HepG2 (cell line): ENCODE results near the gene HSPB6. TPM values are rescaled to one million over a fixed set of nuclear protein-coding genes. Genes with fewer than 3 reads are reported as not detected.

ENCODE experiments used
- AHR ChIP-seq: IDR thresholded peaks from 2 replicates; pipeline ENCODE4 v1.6.1; 2018; ENCODE audit warnings: missing genetic modification reagents, missing compliant biosample characterization
- AKNA ChIP-seq: sonication (generic); formaldehyde crosslinking; IDR thresholded peaks from 2 replicates; pipeline ENCODE4 v1.4.0; 2020; ENCODE audit warnings: missing genetic modification reagents, borderline replicate concordance
- EHMT2 ChIP-seq: fragments of 200-600 bp; sonication (generic); IDR thresholded peaks from 2 replicates; pipeline ENCODE4 v1.7.0; 2017; ENCODE audit warnings: antibody characterized with exemption, low read depth, low read length, borderline replicate concordance
- HNRNPK ChIP-seq: fragments of 200-400 bp; formaldehyde crosslinking; IDR thresholded peaks from 2 replicates; pipeline ENCODE4 v1.6.1; 2018; ENCODE audit warnings: low read length, low read depth, moderate library complexity, mild to moderate bottlenecking; ENCODE audit not compliant: poor library complexity, severe bottlenecking
- IRF9 ChIP-seq: sonication (generic); formaldehyde crosslinking; IDR thresholded peaks from 2 replicates; pipeline ENCODE4 v1.8.0; 2022; ENCODE audit warnings: missing genetic modification reagents, mild to moderate bottlenecking, borderline replicate concordance
- IRX3 ChIP-seq: sonication (generic); formaldehyde crosslinking; IDR thresholded peaks from 2 replicates; pipeline ENCODE4 v1.8.1; 2023; ENCODE audit warnings: mild to moderate bottlenecking, low read depth, missing genetic modification reagents, borderline replicate concordance
- KAT2B ChIP-seq: fragments of 150-350 bp; IDR thresholded peaks from 2 replicates; pipeline ENCODE4 v1.6.1; 2014; ENCODE audit warnings: low read depth, low read length, borderline replicate concordance
- KDM6A ChIP-seq: IDR thresholded peaks from 2 replicates; pipeline ENCODE4 v1.6.1; 2016; ENCODE audit warnings: low read depth
- KLF12 ChIP-seq: sonication (generic); formaldehyde crosslinking; IDR thresholded peaks from 2 replicates; pipeline ENCODE4 v1.4.0; 2020; ENCODE audit warnings: missing genetic modification reagents, borderline replicate concordance
- MAF1 ChIP-seq: sonication (generic); formaldehyde crosslinking; IDR thresholded peaks from 2 replicates; pipeline ENCODE4 v1.5.0; 2020; ENCODE audit warnings: missing genetic modification reagents, borderline replicate concordance
- PBX3 ChIP-seq: sonication (generic); formaldehyde crosslinking; IDR thresholded peaks from 2 replicates; pipeline ENCODE4 v1.8.1; 2023; ENCODE audit warnings: missing genetic modification reagents, inconsistent platforms, borderline replicate concordance
- RFX5 ChIP-seq: IDR thresholded peaks from 2 replicates; pipeline ENCODE4 v1.6.1; 2011; ENCODE audit warnings: low read depth, low read length, improper control_type of control experiment
- SMC3 ChIP-seq: IDR thresholded peaks from 2 replicates; pipeline ENCODE4 v1.6.1; 2011; ENCODE audit warnings: low read length, improper control_type of control experiment
- XBP1 ChIP-seq: sonication (generic); formaldehyde crosslinking; IDR thresholded peaks from 2 replicates; pipeline ENCODE4 v1.5.0; 2020; ENCODE audit warnings: missing genetic modification reagents
- ZMAT3 ChIP-seq: sonication (generic); formaldehyde crosslinking; conservative IDR thresholded peaks from 2 replicates; pipeline ENCODE4 v1.7.0; 2021; ENCODE audit warnings: missing genetic modification reagents
- ZNF274 ChIP-seq: sonication (generic); formaldehyde crosslinking; IDR thresholded peaks from 2 replicates; pipeline ENCODE4 v1.5.1; 2020; ENCODE audit warnings: mild to moderate bottlenecking, missing genetic modification reagents
- ZNF672 ChIP-seq: sonication (generic); formaldehyde crosslinking; IDR thresholded peaks from 2 replicates; pipeline ENCODE4 v1.8.1; 2022; ENCODE audit warnings: missing genetic modification reagents
- ZNF7 ChIP-seq: IDR thresholded peaks from 2 replicates; pipeline ENCODE4 v1.6.1; 2016; ENCODE audit warnings: missing biosample characterization, missing genetic modification reagents
- ZNF75D ChIP-seq: sonication (generic); formaldehyde crosslinking; IDR thresholded peaks from 2 replicates; pipeline ENCODE4 v1.8.1; 2023; ENCODE audit warnings: missing genetic modification reagents, mild to moderate bottlenecking, borderline replicate concordance
- polyA plus RNA-seq, 8 experiments: library from polyadenylated mRNA; depleted of rRNA in 3 of 8; stranded (reverse) in 7 of 8; unstranded in 1 of 8; fragments of >200 nt; fragmentation: Illumina TruSeq in 4 of 8; extraction: Trizol in 4 of 8; gene quantifications; 2 replicates each; pipeline versions ENCODE4 v1.2.1 to v1.2.3, GENCODE V29; 2011 to 2016; ENCODE audit warnings: low read depth in 4 of 8, missing spikeins in 1 of 8, mixed read lengths in 1 of 8; ENCODE audit not compliant: insufficient read depth in 1 of 8
- total RNA-seq, 5 experiments: library from RNA; depleted of rRNA; stranded (reverse); fragments of >200 nt; fragmentation: Illumina TruSeq; extraction: Trizol; gene quantifications; 2 replicates each; pipeline ENCODE4 v1.2.3, GENCODE V29; 2016; ENCODE audit warnings: low read depth in 1 of 5
- TF ChIP-seq, protein P1 (sequence below): IDR thresholded peaks from 2 replicates; pipeline ENCODE4 v1.6.1; 2016
- TF ChIP-seq, protein P2 (sequence below): sonication (generic); formaldehyde crosslinking; IDR thresholded peaks from 2 replicates; pipeline ENCODE4 v1.4.0; 2020; ENCODE audit warnings: missing genetic modification reagents

Gene HSPB6
- total and polyA plus RNA-seq, 2 of the 13 experiments (the other 11 are each of a cell fraction or from before 2014, with no cell fraction given) = 0.18 TPM; not detected in 1

DNA sequence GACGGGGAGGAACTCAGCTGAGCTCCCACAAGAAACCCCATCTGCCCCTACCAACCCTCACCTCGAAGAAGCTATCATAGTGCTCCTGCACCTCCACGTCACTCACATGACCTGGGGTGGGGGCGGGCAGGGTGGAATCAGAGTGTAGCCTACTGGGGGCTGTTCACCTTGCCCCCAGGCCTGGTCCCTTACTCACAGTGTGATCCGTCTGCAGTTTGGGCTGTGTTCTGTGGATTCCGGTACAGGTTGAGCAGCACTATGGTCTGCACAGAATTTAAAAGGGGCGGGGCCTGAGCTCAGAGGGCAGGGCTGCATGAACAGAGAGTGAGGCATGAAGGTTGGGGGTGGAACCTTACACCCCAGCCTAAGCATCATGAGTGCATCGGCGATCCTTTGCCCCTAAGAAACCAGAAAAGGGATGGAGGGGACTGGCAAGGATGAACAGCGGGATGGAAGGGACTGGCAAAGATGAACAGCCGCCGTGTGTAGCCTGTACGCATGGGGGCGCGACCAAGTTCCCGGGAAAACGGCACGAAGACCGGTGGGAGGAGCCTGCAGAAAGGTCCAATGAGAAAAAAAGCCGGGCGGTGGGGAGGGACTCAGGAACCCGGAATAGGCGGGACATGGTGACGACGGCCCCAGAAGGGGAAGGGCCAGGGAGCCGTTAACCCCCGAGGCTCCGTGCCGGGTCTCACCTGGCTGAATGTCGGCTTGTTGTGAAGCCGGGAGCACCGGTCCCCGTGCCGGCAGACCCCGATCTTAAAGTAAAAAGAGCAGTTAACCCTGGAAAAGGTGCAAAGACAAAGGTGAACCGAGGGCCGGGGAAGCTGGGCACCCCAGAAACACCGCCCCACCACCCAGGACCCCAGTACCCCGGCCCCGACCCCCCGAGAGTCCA, 12.2 kb downstream of the HSPB6 start (continued):
- no peak for TF ChIP-seq HNRNPK
- TF ChIP-seq ZMAT3 = no peak
- no peak for TF ChIP-seq ZNF75D (CRISPR knock-in tag)
- no peak for TF ChIP-seq KDM6A (CRISPR knock-in tag)
- TF ChIP-seq AHR = no peak
- TF ChIP-seq RFX5 = no peak
- no peak for TF ChIP-seq MAF1 (CRISPR knock-in tag)
- no peak for TF ChIP-seq ZNF672 (CRISPR knock-in tag)
- no peak for TF ChIP-seq IRF9
- TF ChIP-seq IRX3 = no peak
- no peak for TF ChIP-seq KLF12 (CRISPR knock-in tag)
- TF ChIP-seq ZNF7 (CRISPR knock-in tag) = no peak
- TF ChIP-seq ZNF274 (CRISPR knock-in tag) = no peak
- TF ChIP-seq XBP1 = no peak
- TF ChIP-seq SMC3 = no peak; the same call in 1 of the 2 replicates
- TF ChIP-seq KAT2B = no peak
- TF ChIP-seq EHMT2 = no peak
- no peak for TF ChIP-seq AKNA
- TF ChIP-seq PBX3 (CRISPR knock-in tag) = no peak
- TF ChIP-seq, protein P1, sequence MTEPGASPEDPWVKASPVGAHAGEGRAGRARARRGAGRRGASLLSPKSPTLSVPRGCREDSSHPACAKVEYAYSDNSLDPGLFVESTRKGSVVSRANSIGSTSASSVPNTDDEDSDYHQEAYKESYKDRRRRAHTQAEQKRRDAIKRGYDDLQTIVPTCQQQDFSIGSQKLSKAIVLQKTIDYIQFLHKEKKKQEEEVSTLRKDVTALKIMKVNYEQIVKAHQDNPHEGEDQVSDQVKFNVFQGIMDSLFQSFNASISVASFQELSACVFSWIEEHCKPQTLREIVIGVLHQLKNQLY (CRISPR knock-in tag) = no peak
- TF ChIP-seq, protein P2, sequence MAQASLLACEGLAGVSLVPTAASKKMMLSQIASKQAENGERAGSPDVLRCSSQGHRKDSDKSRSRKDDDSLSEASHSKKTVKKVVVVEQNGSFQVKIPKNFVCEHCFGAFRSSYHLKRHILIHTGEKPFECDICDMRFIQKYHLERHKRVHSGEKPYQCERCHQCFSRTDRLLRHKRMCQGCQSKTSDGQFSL = no peak
